ENCODE measurements around the gene CORO2A.

DNA sequence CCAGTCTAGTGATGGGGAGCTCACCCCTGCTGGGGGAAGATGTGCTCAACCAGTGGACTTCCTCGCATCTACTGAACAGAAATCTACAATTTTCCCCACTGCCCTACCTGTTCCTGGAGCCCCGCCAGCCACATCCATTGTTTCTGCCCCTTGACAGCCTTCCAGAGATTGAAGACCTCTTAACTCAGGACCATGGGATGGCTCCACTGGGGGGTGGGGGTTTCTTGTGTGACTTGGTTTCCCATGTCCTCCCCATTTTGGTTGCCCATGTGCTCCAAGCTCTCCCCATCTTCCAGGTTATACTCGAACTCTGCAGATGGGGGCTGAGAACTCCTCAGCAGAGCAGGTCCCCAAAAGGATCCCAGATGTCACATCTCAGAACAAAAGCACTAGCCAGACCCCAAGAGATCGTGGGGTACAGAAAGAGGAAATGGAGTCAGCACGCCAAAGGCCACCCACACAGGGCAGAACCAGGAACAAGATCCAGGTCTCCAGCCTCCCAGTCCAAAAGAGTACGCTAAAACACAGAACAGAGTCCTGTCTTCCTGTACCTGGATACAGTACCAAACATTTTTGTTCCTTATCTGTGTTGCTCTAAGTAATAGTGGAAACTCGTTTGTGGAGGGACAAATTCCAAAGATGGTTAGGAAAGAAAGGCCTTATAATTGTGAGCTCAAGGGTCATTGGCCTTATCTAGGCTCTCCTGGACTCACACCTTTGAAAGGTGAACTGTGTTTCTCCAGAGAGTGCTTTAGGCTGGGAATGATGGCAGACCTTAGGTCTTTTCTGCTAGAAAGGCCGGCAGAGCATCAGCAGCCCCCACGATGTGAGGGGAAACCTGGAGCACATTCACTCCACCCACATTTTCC is 15.8 kb downstream of the CORO2A start:
- TF ChIP-seq, protein P1, sequence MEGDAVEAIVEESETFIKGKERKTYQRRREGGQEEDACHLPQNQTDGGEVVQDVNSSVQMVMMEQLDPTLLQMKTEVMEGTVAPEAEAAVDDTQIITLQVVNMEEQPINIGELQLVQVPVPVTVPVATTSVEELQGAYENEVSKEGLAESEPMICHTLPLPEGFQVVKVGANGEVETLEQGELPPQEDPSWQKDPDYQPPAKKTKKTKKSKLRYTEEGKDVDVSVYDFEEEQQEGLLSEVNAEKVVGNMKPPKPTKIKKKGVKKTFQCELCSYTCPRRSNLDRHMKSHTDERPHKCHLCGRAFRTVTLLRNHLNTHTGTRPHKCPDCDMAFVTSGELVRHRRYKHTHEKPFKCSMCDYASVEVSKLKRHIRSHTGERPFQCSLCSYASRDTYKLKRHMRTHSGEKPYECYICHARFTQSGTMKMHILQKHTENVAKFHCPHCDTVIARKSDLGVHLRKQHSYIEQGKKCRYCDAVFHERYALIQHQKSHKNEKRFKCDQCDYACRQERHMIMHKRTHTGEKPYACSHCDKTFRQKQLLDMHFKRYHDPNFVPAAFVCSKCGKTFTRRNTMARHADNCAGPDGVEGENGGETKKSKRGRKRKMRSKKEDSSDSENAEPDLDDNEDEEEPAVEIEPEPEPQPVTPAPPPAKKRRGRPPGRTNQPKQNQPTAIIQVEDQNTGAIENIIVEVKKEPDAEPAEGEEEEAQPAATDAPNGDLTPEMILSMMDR (conservative IDR thresholded peaks at IDR 0.05; ENCODE audit: low read depth, low read length) = no peak
- TF ChIP-seq POLR2A (IDR thresholded peaks at IDR 0.05; ENCODE audit: low read depth, low read length) (no peak), RAD21 (IDR thresholded peaks at IDR 0.05; ENCODE audit: low read length) (no peak), MAZ (IDR thresholded peaks at IDR 0.05; ENCODE audit: borderline replicate concordance, low read depth, low read length) (no peak), MAFK (IDR thresholded peaks at IDR 0.05; ENCODE audit: low read depth, low read length) (no peak)

Data from IMR-90 (cell line).